ENCODE results near the gene RPAIN.

GRCh38 chr17:5424909-5425308, 4.9 kb downstream of the RPAIN start:
- no peak for TF ChIP-seq POLR2A (IDR thresholded peaks at IDR 0.05)
- no peak for TF ChIP-seq POLR2AphosphoS5 (IDR thresholded peaks at IDR 0.05)
